ENCODE results near the gene FKBP15. TPM values are rescaled to one million over a fixed set of nuclear protein-coding genes. Genes with fewer than 3 reads are reported as not detected.

The FKBP15 gene
- total and polyA plus RNA-seq, 2 of the 8 experiments (the other 6 are each of a cell fraction or from before 2014, with no cell fraction given) = 9.9 to 13.8 TPM

- TF ChIP-seq CHD7 (IDR thresholded peaks at IDR 0.05; ENCODE audit: insufficient replicate concordance, low read length) = no peak
- TF ChIP-seq POLR2A (IDR thresholded peaks at IDR 0.05; ENCODE audit: control extremely low read depth in 1 of 2, low read depth in 2 of 2, low read length in 2 of 2) = no peak
- no peak for TF ChIP-seq SP2 (IDR thresholded peaks at IDR 0.05; ENCODE audit: low read length)
- TF ChIP-seq POLR2AphosphoS5 (IDR thresholded peaks at IDR 0.05; ENCODE audit: low read depth, low read length) = no peak
- TF ChIP-seq MAFK (IDR thresholded peaks at IDR 0.05; ENCODE audit: low read depth, low read length) = no peak
- TF ChIP-seq GTF2F1 (IDR thresholded peaks at IDR 0.05; ENCODE audit: borderline replicate concordance, low read depth, low read length) = no peak
- no peak for TF ChIP-seq SIX5 (IDR thresholded peaks at IDR 0.05; ENCODE audit: low read depth, low read length)
- TF ChIP-seq MAX (IDR thresholded peaks at IDR 0.05) = no peak
- no peak for TF ChIP-seq ASH2L (IDR thresholded peaks at IDR 0.05; ENCODE audit: low read length)
- TF ChIP-seq JUN (IDR thresholded peaks at IDR 0.05; ENCODE audit: low read depth, low read length) = no peak
- no peak for TF ChIP-seq TEAD4 (IDR thresholded peaks at IDR 0.05; ENCODE audit: low read depth, low read length)
- no peak for TF ChIP-seq ATF2 (IDR thresholded peaks at IDR 0.05; ENCODE audit: low read length)
These were observed 48.8 kb upstream of the FKBP15 start (continued) for GRCh38 chr9:113269871-113270270.

All from H1 (cell line).